HG03045 (cell line): ENCODE data around the gene CDH18.

Experiments used
- ATAC-seq: cut with Tn5 transposase; IDR thresholded peaks from one replicate; pipeline ENCODE4 v1.9.1; 2021; ENCODE audit warnings: mild to moderate bottlenecking, moderate library complexity; ENCODE audit not compliant: unreplicated experiment

Gene CDH18

GRCh38 chr5:19616701-19617215 is 371.2 kb downstream of the CDH18 start:
- ATAC-seq: no peak

GRCh38 chr5:19615661-19616060 is 372.3 kb downstream of the CDH18 start:
- ATAC-seq: no peak

- ATAC-seq: no peak
Measured at GRCh38 chr5:19615071-19615470, 372.9 kb downstream of the CDH18 start.

GRCh38 chr5:19608444-19609002 is 379.5 kb downstream of the CDH18 start:
- no peak for ATAC-seq

- no peak for ATAC-seq
Measured at GRCh38 chr5:19605846-19606407, 382.1 kb downstream of the CDH18 start.

GRCh38 chr5:19584131-19584530 is 403.9 kb downstream of the CDH18 start:
- no peak for ATAC-seq

GRCh38 chr5:19577882-19578281 is 410.1 kb downstream of the CDH18 start:
- ATAC-seq: no peak

GRCh38 chr5:19568004-19568403 is 420.0 kb downstream of the CDH18 start:
- no peak for ATAC-seq

GRCh38 chr5:19565466-19565865 is 422.5 kb downstream of the CDH18 start:
- no peak for ATAC-seq

- ATAC-seq: no peak
Measured at GRCh38 chr5:19564036-19564435, 424.0 kb downstream of the CDH18 start.

GRCh38 chr5:19555876-19556275 is 432.1 kb downstream of the CDH18 start:
- ATAC-seq: no peak

GRCh38 chr5:19555436-19555835 is 432.6 kb downstream of the CDH18 start:
- ATAC-seq: no peak

- ATAC-seq: no peak
Measured at GRCh38 chr5:19554524-19554923, 433.5 kb downstream of the CDH18 start.

- no peak for ATAC-seq
Measured at GRCh38 chr5:19547640-19548039, 440.4 kb downstream of the CDH18 start.

- ATAC-seq: no peak
Measured at GRCh38 chr5:19546521-19546920, 441.5 kb downstream of the CDH18 start.

- ATAC-seq: no peak
Measured at GRCh38 chr5:19538607-19539006, 449.4 kb downstream of the CDH18 start.

- no peak for ATAC-seq
Measured at GRCh38 chr5:19536387-19536786, 451.6 kb downstream of the CDH18 start.

GRCh38 chr5:19534751-19535150 is 453.2 kb downstream of the CDH18 start:
- no peak for ATAC-seq

GRCh38 chr5:19532936-19533335 is 455.1 kb downstream of the CDH18 start:
- ATAC-seq: no peak

GRCh38 chr5:19531374-19531952 is 456.5 kb downstream of the CDH18 start:
- no peak for ATAC-seq

GRCh38 chr5:19519448-19519847 is 468.6 kb downstream of the CDH18 start:
- ATAC-seq: no peak

- ATAC-seq: no peak
Measured at GRCh38 chr5:19498852-19499251, 489.1 kb downstream of the CDH18 start.
